ENCODE data around the gene ADAMTS8.

The ADAMTS8 gene

DNA sequence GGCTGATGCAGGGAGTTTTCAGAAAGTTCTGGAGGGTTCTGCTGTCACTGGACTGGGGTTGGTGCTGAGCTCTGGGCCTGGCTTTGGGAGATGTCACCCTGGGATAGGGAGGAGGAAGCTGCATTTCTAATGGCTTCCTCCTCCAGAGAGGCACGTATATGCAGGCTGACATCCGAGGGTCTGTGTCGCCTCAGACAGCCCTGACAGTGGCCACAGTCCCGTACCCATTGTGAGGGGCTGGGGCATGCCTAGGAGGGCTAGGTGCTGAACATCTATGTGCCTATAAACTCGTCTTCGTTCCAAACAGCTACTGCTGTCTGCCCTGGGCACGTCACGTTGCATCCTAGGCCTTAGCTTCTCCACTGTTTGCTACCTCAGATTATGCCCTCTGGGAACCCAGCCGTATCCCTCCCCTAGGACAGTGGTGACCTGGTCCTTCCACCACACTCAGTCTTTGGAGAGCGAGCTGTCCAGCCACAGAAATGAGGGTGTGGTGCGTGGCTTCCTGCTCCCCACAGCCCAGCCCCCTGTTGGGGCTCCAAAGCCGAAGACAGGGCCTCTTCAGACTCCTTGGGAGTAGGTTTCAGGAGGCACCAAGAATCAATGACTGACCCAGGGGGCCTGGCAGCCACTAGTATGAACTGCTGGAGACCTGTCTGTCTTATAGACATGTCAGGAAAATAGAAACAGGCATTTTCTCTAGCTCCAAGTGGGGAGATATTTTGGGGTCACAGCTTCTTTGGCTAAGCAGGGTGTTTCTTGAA lies 46.4 kb upstream of the ADAMTS8 start:
- no peak overlapping the region for H3K4me3 ChIP-seq (replicated peaks in 1 of 2; ENCODE audit: low read depth in 2 of 2, low read length in 2 of 2)
- TF ChIP-seq CTCF (IDR thresholded peaks at IDR 0.05; ENCODE audit: low read depth, low read length), result no peak
- no peak for DNase-seq (ENCODE audit: low read depth in 2 of 2)

GRCh38 chr11:130473795-130474377 lies 45.5 kb upstream of the ADAMTS8 start:
- no peak for TF ChIP-seq CTCF (IDR thresholded peaks at IDR 0.05; ENCODE audit: low read depth, low read length)
- H3K4me3 ChIP-seq (replicated peaks in 1 of 2; ENCODE audit: low read depth in 2 of 2, low read length in 2 of 2), result no peak overlapping the region
- no peak for DNase-seq (ENCODE audit: low read depth in 2 of 2)

GRCh38 chr11:130473056-130473794 lies 44.8 kb upstream of the ADAMTS8 start:
- DNase-seq (ENCODE audit: low read depth in 2 of 2), result no peak
- no peak for TF ChIP-seq CTCF (IDR thresholded peaks at IDR 0.05; ENCODE audit: low read depth, low read length)
- H3K4me3 ChIP-seq (replicated peaks in 1 of 2; ENCODE audit: low read depth in 2 of 2, low read length in 2 of 2), result no peak overlapping the region

GRCh38 chr11:130472434-130472961 lies 44.1 kb upstream of the ADAMTS8 start:
- H3K4me3 ChIP-seq (replicated peaks in 1 of 2; ENCODE audit: low read depth in 2 of 2, low read length in 2 of 2), result no peak overlapping the region
- no peak for DNase-seq (ENCODE audit: low read depth in 2 of 2)

GRCh38 chr11:130471731-130472433 lies 43.5 kb upstream of the ADAMTS8 start:
- H3K4me3 ChIP-seq (replicated peaks in 1 of 2; ENCODE audit: low read depth in 2 of 2, low read length in 2 of 2), result no peak overlapping the region
- DNase-seq (ENCODE audit: low read depth in 2 of 2), result no peak
- TF ChIP-seq CTCF (IDR thresholded peaks at IDR 0.05; ENCODE audit: low read depth, low read length), result no peak

More at GRCh38 chr11:130472434-130472961, 44.1 kb upstream of the ADAMTS8 start:
- TF ChIP-seq CTCF (IDR thresholded peaks at IDR 0.05; ENCODE audit: low read depth, low read length), result no peak

All from cardiac fibroblast (primary cell).